Stimulated activated CD8-positive, alpha-beta memory T cell treated with anti-CD3 and anti-CD28 coated beads, Interleukin-12 subunit alpha, Interleukin-12 subunit beta, amount 100 ng/mL, for 4 hours (primary cell): ENCODE measurements around the gene LMNB1.
A peak's percentile ranks its signal among the peaks of the same experiment; 100 is the strongest.
"Not testable (repeated sequence)": the region's sequence is repeated elsewhere in the genome, so short reads cannot be mapped to it uniquely, and the experiment has no call there.

Source experiments
- DNase-seq: peaks from one replicate; pipeline ENCODE4 v3.0.0-alpha.2; 2020; ENCODE audit warnings: low read depth

Gene LMNB1

DNA sequence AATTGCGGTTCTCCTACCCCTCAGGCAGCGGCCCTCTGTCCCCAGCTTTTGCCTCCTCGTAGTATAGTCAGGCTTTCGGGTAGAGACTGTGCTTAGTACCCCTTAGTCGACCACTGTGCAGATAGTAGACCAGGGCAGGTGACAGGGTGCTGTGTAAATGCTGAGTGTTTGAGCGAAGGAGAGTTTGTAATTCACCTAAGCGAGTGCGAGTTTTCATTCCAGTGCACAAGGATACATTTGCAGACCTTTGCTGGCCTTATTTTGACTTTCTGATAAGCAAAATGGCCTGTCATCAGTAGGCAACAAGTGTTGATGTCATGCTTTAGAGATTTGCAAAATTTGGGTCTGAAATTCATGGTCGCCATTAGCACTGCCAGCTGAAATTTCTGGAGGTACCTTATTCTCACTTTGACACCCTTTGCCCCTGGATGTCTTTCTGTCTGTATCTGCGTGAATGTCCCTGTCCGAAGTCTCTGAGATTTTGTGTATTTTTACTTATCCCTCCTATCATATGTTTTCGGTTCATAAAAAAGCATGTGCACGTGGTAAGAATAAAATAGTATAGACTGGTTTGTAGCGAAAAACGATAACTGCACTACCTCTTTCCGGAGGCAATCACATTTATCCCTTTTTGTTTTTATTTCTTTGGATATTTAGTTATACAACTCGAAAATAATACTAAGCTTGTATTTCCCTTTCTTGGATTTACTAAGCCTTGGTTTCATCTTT, 1.9 kb downstream of the LMNB1 start:
- no peak for DNase-seq

DNA sequence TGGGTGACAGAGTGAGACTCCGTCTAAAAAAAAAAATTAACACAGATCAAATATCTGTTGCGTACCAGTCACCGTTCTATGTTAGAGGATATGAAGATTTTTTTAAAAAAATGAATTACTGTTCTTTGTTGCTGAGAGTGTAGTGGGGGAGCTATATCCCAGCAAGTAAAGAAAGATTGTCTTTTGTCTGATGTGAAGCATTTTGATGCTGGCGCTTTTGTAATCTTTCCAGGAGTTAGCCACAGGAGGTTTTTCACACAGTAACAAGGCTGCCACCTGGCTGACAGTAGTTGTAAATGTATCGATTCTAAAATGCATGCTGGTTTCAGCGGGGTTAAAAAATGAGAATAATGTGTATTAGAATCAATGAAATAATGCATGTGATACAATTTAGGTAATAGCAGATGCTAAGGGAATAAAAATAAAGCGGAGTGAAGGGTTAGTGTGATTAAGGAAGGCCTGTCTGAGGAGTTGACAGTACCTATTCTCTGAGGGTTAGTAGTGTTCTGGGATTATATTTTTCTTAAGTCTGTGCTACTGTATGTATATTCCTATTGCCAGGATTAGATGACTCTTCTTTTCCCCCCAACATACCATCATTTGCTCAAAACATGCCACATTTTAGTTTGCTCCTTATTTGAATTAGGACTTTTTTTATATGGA, 3.4 kb downstream of the LMNB1 start:
- DNase-seq: no peak

DNA sequence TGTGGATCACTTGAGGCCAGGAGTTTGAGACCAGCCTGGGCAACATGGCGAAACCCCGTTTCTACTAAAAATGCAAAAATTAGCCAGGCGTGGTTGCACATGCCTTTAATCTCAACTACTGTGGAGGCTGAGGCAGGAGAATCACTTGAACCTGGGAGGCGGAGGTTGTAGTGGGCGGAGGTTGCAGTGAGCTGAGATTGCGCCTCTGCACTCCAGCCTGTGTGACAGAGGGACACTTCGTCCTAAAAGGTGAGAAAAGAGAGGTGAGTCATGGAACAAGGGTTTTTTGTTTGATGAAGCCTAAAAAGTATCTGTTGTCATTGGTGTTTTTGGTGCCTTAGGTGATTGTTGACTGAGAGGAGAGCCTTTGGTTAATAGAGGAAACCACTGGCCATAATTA, 11.5 kb downstream of the LMNB1 start:
- DNase-seq: not testable (repeated sequence)

DNA sequence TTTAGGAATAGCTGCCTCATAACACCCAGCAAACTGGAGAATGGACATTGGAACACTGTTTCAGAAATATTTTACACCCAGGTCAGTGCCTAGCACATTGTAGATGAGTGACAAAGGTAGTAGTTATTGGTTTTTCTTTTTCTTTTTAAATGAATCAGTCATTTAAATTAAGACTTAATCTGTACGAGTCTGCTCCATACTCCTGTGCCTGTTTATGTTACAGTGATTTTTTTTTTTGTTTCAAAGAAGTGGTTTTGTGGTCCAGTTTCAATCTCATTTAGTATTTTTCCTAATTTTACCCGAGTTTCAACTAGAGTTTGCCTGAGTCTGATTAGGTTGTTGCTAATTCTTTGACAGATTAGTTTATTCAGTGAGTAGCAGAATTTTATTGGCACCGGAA, 16.2 kb downstream of the LMNB1 start:
- no peak for DNase-seq

DNA sequence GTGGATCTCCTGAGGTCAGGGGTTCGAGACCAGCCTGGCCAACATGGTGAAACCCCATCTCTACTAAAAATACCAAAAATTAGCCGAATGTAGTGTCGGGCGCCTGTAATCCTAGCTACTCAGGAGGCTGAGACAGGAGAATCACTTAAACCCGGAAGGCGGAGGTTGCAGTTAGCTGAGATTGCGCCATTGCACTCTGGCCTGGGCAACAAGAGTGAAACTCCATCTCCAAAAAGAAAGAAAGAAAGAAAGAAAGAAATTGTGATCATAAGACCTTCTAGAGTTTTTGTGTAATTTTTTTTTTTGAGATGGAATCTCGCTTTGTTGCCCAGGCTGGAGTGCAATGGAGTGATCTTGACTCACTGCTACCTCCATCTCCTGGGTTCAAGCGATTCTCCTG, 16.7 kb downstream of the LMNB1 start:
- DNase-seq: not testable (repeated sequence)

DNA sequence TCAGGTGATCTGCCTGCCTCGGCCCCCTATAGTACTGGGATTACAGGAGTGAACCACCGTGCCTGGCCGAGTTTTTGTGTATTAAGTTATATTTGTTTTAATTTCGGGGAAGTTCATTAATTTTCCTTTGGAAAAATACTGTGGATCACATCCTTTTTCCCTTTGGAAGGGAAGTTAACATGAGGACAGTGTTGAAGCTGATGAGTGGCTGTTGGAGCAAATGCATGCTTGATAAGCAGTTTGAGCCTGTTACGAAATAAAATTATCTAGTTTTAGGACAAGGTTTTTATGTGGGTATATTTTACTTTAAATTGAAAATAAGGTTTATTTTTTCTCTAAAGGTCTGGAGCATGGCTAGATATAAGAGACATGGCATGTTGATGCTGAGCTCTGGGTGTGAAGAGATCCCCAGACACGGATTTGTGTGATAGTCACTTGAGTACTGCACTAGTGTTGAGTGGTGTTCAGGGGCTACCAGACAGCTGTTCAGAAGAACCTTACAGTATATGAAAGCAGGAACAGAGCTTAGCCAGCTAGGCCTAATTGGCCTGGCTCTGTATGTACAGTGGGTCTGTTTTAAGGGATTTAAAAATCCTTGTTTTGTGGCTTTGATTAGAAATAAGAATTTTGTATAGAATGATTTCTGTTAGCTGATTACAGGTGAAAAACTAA, 17.4 kb downstream of the LMNB1 start:
- DNase-seq: no peak

DNA sequence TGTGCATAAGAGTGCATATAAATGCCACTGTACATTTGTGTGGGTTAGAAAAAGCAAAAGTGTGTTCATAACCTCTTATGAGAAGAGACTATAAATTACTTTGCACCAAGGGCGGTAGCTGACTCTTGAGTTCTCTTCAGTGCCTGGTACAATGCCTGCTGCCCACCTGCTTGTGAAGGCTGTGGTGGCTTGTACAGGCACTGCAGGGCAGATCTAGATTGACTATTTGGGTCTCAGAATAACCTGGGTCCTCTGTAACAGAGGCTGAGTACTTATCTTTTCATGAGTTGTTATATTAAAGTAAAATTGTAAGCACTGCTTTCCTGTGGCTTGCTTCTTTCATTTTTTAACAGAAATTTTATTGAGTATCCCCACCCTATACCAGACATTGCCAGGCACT, 22.8 kb downstream of the LMNB1 start:
- no peak for DNase-seq

DNA sequence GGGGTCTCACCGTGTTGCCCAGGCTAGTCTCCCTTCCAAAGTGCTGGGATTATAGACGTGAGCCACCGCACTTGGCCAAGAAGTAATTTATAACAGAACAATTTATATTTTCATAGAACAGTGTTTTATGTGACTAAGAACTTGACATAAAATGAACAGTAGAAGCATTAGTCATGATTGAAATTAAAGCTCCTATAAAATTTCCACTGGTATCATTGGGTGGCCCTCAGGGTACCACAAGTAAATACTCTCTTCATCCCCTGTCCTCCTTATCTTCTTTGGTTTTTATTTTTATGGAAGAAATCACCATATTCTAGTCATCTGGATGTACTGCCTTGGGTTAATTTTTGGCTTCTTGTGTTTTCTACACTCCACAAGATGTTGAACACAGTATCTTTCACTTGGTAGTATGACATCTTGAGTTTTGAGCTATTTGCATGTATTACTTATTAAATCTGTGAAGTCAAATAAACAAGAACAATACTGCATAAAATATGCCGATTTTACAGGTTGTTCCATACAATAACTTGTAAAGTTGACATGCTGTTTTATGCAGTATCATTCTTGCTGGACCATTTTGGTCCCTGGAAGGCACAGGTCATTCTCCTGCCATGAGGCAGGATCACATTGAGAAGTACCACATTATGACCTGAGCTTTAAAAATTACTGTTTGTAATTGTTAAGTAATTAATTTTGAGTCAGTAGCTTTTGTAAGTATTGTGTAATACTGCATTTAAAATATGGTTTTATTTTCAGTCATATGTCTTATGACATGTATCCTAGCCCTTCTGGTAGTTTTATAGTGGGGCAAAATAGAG, 24.4 kb downstream of the LMNB1 start:
- DNase-seq: no peak

DNA sequence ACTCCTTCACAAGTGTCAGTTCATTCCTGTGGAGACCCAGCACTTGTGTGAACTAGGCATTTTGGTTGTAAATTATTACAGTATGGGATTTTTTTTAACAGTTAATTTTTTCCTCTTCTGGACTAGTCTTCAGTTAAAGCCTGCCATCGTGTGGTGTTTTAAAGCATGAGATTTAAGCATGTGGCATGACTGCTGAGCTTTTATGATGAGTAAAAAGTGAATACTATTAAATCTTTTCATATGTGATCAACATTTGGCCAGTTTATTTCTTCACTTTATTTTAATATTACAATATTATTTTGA, 25.0 kb downstream of the LMNB1 start:
- DNase-seq: no peak

DNA sequence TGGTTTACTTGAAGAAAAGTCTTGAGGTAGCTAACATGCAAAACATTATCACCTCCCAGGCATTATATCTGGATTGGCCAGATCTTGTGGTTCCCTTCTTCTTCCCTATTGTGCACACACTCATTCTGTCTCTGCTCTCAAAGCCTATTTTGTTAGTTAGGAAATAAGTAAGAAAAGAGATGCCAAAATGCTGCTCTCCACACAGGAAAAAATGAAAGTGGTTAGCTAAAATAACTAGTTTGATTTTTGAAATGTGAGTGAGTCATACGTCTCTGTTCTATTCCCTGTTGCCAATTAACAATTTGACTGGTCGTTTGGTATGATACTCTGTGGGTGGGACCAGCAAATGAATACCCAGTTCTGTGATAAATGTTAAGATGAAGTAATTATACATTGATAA, 28.1 kb downstream of the LMNB1 start:
- no peak for DNase-seq

DNA sequence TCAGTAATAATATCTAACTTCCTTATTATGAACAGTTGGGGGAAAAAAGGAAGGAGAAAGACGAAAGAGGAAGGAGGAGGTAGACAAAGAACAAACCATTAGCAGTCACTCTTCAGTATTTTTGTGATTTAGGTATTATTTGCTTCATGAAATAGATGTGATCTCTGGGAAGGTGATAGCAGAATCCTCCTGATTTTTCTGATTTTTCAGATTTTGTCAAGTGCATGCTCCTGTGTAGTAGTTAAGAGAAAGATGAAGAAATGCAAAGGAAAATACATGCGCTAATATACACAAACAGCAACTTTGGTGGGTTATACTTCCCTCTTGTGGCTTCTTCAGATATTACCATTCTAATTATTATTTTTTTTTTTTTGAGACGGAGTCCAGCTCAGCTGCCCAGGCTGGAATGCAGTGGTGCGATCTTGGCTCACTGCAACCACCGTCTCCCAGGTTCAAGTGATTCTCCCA, 31.6 kb downstream of the LMNB1 start:
- DNase-seq: no peak

DNA sequence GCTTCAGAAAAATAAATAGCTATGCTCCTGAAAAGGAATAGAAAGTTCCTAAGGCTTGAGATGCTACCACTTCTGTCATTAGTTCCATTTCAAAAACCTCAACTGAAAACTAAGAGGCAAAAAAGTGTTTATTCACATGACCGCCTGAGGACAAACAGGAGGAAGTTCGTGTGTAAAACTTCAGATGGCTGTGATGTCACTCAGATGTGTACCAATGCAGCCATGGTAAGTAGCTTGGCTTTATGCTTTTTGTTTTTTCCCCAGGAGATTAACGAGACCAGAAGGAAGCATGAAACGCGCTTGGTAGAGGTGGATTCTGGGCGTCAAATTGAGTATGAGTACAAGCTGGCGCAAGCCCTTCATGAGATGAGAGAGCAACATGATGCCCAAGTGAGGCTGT, 33.0 kb downstream of the LMNB1 start:
- no peak for DNase-seq

DNA sequence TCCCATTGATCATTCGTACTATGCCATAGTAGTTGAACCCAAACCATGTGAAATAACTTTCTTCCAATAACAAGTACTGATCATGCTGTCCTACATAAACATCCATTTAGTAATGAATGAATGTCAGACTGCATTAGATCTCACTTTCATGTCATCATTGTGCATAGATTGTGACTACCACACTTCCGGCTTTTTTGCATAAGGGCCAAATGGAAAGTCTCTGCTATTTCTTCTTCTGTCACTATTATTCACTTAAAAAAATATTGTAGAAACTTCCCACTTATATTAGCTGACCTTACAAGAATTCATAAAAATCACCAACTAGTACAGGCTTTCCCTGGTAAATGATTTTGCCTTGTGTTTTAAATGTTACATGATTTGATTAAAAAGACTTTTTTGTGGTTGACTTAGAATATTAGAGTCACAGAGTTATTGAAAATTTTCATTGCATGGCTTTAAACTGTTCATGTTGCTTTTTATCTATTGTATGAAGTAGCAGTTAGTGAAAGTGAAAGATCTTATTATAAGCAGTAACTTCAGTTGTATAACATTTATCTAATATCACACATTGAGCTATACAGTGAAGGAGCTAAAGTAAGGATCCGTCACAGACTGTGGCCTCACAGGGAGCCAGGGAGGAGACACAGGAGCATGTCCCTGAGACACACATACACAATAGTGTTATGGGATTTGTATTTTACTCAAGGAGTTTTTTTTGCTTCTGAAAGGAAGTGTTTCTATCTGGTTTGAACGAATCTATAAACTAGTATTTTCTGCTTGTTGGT, 33.9 kb downstream of the LMNB1 start:
- DNase-seq: no peak

DNA sequence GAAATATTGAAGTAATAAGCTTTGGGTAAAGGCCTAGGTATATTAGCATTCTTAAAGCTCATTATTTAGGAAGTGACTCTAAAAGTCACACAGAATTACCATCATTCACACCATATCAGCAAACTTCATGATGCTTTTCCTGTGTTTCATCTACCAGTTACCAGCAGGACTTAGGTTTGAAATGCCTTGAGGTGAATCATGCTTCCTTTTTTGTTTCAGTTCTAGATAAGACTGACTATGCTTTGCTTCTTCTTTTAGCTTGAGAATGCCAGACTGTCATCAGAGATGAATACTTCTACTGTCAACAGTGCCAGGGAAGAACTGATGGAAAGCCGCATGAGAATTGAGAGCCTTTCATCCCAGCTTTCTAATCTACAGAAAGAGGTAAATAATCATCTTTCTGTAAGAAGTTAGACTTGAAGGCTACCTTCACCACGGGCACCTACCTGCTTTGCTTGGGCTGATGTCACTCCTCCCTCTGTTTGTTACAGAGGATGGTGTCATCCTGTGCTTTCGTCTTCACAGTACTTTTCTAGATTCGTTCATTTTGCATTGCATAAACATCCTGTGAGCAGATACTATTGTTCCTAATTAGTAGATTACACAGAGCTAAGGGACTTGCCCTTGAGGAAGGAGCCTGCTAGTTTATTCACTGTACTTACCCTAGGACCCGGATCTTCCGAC, 34.7 kb downstream of the LMNB1 start:
- no peak for DNase-seq

DNA sequence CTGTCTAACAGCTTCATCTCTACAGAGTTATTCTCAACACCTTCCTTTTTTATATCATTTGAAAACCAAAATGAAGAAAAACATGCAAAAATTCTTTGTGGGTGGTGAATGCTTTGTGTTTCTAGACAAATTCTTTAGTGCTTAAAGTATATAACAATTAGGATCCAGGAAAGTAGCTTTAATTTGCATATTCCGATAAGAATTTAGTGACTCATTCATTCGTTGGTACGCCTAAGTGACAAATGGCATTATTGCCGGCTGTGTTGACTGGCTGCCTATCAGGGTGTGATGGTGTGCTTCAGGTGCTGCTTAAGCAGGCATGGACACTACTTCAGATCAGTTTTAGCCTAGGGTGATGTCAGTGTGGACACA, 35.2 kb downstream of the LMNB1 start:
- no peak for DNase-seq

DNA sequence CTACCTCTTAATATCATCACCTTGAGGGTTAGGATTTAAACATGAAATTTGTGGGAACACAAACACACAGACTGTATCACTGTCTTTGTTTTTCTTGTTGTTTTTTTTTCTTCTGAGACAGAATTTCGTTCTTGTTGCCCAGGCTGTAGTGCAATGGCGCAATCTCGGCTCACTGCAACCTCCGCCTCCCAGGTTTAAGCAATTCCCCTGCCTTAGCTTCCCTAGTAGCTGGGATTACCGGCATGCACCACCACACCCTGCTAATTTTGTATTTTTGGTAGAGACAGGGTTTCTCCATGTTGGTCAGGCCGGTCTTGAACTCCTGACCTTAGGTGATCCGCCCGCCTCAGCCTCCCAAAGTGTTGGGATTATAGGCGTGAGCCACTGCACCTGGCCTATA, 36.9 kb downstream of the LMNB1 start:
- not testable (repeated sequence) for DNase-seq

DNA sequence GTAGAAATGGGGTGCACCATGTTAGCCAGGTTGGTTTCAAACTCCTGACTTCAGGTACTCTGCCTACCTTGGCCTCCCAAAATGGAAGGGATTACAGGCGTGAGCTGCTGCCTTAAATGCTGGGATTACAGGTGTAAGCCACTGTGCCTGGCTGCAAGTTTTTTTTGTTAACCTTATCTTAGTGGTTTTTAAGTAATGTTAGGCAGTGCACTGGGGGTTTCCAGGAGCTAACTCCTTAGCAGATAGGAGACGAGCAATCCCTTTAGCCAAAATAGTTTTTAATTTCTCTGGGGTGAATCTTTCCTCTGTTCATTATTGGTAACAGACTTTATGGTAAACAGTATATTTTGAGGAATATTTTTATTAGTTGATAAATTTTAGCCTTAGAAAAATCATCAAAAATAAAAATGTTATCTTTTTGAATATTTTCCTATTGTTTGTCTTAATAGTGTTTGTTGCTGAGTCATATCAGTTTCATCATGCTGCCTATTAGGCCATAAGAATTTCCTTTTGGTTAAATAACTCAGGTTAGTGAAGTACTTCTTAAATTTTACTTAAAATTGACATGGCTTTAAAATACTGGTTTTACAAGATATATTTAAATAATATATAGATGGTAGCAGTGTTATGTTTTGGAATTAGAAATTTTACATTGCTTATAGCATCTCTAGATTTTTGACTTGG, 37.9 kb downstream of the LMNB1 start:
- no peak for DNase-seq

DNA sequence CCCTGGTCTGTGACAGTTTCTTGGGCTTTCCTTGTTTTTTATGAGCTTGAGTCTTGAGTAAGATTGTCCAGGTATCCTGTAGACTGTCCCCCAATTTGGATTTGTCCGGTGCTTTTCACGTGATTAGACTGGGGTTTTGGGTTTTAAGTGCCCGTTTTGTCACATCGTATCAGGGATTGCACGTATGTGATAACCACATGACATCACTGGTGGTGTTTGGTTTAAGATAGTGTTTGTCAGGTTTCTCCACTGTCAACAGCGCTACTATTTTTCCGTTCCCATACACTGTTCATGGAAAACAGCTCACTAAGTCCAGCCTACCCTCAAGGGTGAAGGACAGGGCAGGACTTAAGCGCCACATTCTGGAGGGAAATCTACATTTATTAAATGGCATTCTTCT, 39.7 kb downstream of the LMNB1 start:
- peak; percentile 4 for DNase-seq

DNA sequence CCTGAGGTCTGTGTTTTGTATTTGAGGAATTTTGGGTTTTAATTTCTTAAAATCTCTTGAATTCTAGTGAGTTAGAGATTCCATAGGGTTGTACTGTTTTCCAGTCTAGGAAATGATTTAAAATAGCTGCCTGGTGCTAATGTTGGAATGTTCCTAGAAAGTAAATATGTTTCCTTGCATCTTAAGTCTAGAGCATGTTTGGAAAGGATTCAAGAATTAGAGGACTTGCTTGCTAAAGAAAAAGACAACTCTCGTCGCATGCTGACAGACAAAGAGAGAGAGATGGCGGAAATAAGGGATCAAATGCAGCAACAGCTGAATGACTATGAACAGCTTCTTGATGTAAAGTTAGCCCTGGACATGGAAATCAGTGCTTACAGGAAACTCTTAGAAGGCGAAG, 41.8 kb downstream of the LMNB1 start:
- no peak for DNase-seq

DNA sequence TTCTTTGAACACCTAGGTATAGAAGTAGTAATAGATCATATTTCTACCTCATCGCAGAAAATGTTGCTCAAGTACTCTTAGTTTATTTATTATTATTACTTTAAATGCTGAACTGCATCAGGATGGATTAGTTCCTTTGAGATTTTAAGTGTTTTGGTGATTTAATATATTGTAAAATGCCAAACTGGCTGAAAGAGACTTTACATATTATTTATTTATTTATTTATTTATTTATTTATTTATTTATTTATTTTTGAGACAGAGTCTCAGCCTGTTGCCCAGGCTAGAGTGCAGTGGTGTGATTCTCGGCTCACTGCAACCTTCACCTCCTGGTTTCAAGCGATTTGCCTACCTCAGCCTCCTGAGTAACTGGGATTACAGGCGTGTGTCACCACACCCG, 42.3 kb downstream of the LMNB1 start:
- no peak for DNase-seq
